ENCODE data around the gene EPHA3. TPM values are rescaled to one million over a fixed set of nuclear protein-coding genes. Genes with fewer than 3 reads are reported as not detected.

EPHA3 gene
- total RNA-seq, 4 donors from 2014 or later: 13.1 to 25.8 (median 21.2) TPM

GRCh38 chr3:89300981-89301380, 193.6 kb downstream of the EPHA3 start:
- 53% methylated on average over 2 of the region's 2 CpGs for WGBS

GRCh38 chr3:89303701-89304100, 196.3 kb downstream of the EPHA3 start:
- Histone ChIP-seq H3K27ac (replicated peaks in 1 of 4) (no peak overlapping the region), H3K9me3 (no peaks in the 10 kb centered on the region), H3K27me3 (no peaks in the 10 kb centered on the region), H3K4me3 (no peak overlapping the region), H3K36me3 (no peaks in the 10 kb centered on the region), H3K4me1 (no peaks in the 10 kb centered on the region)
- DNase-seq (ENCODE audit: extremely low spot score): no peak
- TF ChIP-seq EP300 (IDR thresholded peaks at IDR 0.05) (no peak), POLR2AphosphoS5 (IDR thresholded peaks at IDR 0.05) (no peak), POLR2A (IDR thresholded peaks at IDR 0.05; ENCODE audit: low read depth) (no peak)
- intact Hi-C loops (cut with DNase I): no loop called here

More at GRCh38 chr3:89300981-89301380, 193.6 kb downstream of the EPHA3 start:
- intact Hi-C loops (cut with DNase I): no loop called here
- Histone ChIP-seq H3K27me3 (no peaks in the 10 kb centered on the region), H3K9me3 (no peaks in the 10 kb centered on the region), H3K4me1 (no peaks in the 10 kb centered on the region), H3K4me3 (no peak overlapping the region), H3K36me3 (no peaks in the 10 kb centered on the region), H3K27ac (replicated peaks in 1 of 4) (no peak overlapping the region)
- TF ChIP-seq EP300 (IDR thresholded peaks at IDR 0.05) (no peak), POLR2A (IDR thresholded peaks at IDR 0.05; ENCODE audit: low read depth) (no peak), CTCF (IDR thresholded peaks at IDR 0.05) (no peak), POLR2AphosphoS5 (IDR thresholded peaks at IDR 0.05) (no peak)
- DNase-seq (ENCODE audit: extremely low spot score): no peak

- no peak for DNase-seq (ENCODE audit: extremely low spot score)
- 78% methylated on average over 2 of the region's 2 CpGs for WGBS
- TF ChIP-seq CTCF (IDR thresholded peaks at IDR 0.05): no peak
- TF ChIP-seq POLR2A (IDR thresholded peaks at IDR 0.05; ENCODE audit: low read depth): no peak
- H3K27me3 ChIP-seq: no peaks in the 10 kb centered on the region
- intact Hi-C loops (cut with DNase I): no loop called here
- H3K4me3 ChIP-seq: no peak overlapping the region
- no peak overlapping the region for H3K27ac ChIP-seq (replicated peaks in 1 of 4)
- H3K36me3 ChIP-seq: no peaks in the 10 kb centered on the region
- H3K9me3 ChIP-seq: no peaks in the 10 kb centered on the region
- peaks cover 0 to 3% (median 1%) of the 10 kb centered on the region in 4 donors for H3K4me1 ChIP-seq
These were observed 199.1 kb downstream of the EPHA3 start for GRCh38 chr3:89306540-89306939.

- DNase-seq (ENCODE audit: extremely low spot score): no peak
- intact Hi-C loops (cut with DNase I): no loop called here
- 14% methylated on average over 2 of the region's 2 CpGs for WGBS
- no peak overlapping the region for H3K4me3 ChIP-seq
- H3K27me3 ChIP-seq: no peaks in the 10 kb centered on the region
- H3K9me3 ChIP-seq: no peaks in the 10 kb centered on the region
- TF ChIP-seq CTCF (IDR thresholded peaks at IDR 0.05): no peak
- TF ChIP-seq POLR2A (IDR thresholded peaks at IDR 0.05; ENCODE audit: low read depth): no peak
- TF ChIP-seq EP300 (IDR thresholded peaks at IDR 0.05): no peak
- TF ChIP-seq POLR2AphosphoS5 (IDR thresholded peaks at IDR 0.05): no peak
- H3K27ac ChIP-seq (replicated peaks in 1 of 4): no peak overlapping the region
- peaks cover 0 to 5% (median 2%) of the 10 kb centered on the region in 4 donors for H3K4me1 ChIP-seq
- H3K36me3 ChIP-seq: no peaks in the 10 kb centered on the region
These were observed 204.2 kb downstream of the EPHA3 start for GRCh38 chr3:89311581-89311980.

DNA sequence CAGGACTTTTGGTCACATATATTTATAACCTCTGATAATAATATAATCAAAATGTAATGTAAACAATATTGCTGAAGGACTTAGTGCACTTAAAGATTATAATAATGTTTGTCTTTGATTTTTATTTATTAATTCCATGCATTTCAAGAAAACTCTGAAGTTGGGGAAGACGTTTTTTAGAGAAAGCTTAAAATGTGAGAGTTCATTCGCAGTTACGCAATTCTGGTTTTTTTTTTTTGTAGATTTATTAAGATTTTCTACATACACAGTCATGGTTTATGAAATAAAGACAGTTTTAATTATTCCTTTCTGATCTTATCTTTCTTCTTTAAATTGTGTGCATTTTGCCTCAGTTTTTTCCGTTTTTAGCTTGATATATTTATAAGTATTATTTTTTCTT, 204.7 kb downstream of the EPHA3 start:
- no peaks in the 10 kb centered on the region for H3K36me3 ChIP-seq
- H3K9me3 ChIP-seq: no peaks in the 10 kb centered on the region
- no peak for DNase-seq (ENCODE audit: extremely low spot score)
- TF ChIP-seq POLR2A (IDR thresholded peaks at IDR 0.05; ENCODE audit: low read depth): no peak
- TF ChIP-seq CTCF (IDR thresholded peaks at IDR 0.05): no peak
- no peak for TF ChIP-seq POLR2AphosphoS5 (IDR thresholded peaks at IDR 0.05)
- no peak for TF ChIP-seq EP300 (IDR thresholded peaks at IDR 0.05)
- 83% methylated on average over 4 of the region's 4 CpGs for WGBS
- no peaks in the 10 kb centered on the region for H3K27me3 ChIP-seq
- H3K27ac ChIP-seq (replicated peaks in 1 of 4): no peak overlapping the region
- intact Hi-C loops (cut with DNase I): no loop called here
- peaks cover 0 to 5% (median 2%) of the 10 kb centered on the region in 4 donors for H3K4me1 ChIP-seq
- H3K4me3 ChIP-seq: no peak overlapping the region
